ENCODE results near the gene ADGRB3.

The ADGRB3 gene

DNA sequence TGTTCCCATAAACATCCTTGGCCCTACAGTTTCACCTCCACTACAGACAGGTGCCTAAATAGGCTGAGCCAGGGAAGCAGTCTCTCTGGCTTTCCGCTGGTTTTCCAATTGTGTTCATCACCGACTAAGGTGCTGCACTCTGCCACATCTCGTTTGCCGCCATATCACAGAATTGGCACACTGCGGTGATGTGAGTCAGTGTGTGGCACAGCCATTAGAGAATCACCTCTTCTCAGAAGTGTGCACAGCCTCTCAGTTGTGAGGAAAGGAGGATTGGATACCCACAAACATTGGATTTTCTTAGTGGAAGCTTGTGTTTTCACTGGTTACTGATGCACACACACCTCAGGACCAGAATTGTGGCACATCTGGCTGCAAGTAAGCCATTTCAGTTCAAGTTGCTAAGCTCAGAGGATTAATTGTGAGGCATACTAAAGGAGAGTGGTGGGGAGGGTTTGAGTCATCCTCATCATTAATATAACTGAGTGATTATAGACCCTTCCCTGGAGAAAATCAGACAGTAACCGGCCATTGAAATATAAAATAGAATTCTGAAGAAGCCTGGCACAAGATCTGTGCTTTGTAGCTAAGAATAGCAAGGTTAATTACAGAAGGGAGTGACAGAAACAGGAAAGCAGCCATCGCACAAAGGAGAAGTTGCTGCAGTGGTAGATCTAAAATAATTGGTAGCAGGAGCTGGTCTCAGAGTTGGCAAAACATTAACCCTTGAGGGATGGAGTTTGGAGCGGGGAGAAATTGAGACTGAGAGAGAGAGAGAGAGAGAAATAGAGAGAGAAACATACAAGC, 654.8 kb downstream of the ADGRB3 start:
- FAIRE-seq (no peak), DNase-seq (ENCODE audit: insufficient read length, low spot score) (no peak)

- FAIRE-seq (no peak), DNase-seq (ENCODE audit: insufficient read length, low spot score) (no peak)
These were observed 658.4 kb downstream of the ADGRB3 start for GRCh38 chr6:69293471-69293870.

- FAIRE-seq = no peak
- no peak for DNase-seq (ENCODE audit: insufficient read length, low spot score)
These were observed 659.3 kb downstream of the ADGRB3 start for GRCh38 chr6:69294407-69294806.

GRCh38 chr6:69294862-69295261, 659.8 kb downstream of the ADGRB3 start:
- FAIRE-seq = no peak

DNA sequence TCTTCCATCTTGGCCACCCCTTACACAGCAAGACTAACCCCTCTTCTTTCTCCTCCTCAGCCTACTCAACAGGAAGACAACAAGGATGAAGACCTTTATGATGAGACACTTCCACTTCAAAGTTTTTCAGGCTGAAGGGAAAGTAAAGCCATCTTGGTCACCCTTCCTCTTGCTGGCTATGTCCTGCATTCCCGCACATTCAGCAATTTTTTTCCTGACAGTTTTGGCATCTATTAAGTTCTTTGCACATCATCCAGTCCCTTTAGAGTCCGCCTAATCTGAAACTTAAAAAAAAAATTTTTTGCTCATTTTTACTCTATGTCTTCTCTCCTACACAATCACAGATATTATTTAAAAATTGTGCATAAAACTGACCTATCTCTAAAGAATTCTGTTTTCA, 668.3 kb downstream of the ADGRB3 start:
- DNase-seq (ENCODE audit: insufficient read length, low spot score) (no peak), FAIRE-seq (no peak)

More at GRCh38 chr6:69294862-69295261, 659.8 kb downstream of the ADGRB3 start:
- DNase-seq (ENCODE audit: insufficient read length, low spot score) = no peak

GRCh38 chr6:69305456-69305855, 670.4 kb downstream of the ADGRB3 start:
- no peak for DNase-seq (ENCODE audit: insufficient read length, low spot score)
- no peak for FAIRE-seq

- no peak for FAIRE-seq
- DNase-seq (ENCODE audit: insufficient read length, low spot score) = no peak
These were observed 673.5 kb downstream of the ADGRB3 start for GRCh38 chr6:69308584-69308983.

GRCh38 chr6:69311888-69312287, 676.8 kb downstream of the ADGRB3 start:
- FAIRE-seq = no peak
- DNase-seq (ENCODE audit: insufficient read length, low spot score) = no peak

DNA sequence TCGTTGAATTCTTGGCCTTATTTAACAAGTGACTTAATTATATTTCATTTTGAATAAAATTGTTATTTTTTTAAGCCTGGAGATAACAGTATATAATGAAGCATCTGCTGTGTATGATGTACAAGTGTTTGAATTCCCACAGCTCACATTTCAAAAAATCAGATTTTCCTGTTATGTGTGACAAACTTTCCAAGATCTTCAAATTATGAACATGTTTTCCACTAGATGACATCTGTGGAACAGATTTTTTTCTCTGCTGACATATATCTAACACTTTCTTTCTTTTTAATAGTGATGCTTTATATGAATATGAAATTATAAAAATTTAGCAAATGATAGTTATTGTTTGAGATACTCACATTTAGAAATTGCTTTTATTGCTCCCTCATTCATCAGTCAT, 678.9 kb downstream of the ADGRB3 start:
- DNase-seq (ENCODE audit: insufficient read length, low spot score) (no peak), FAIRE-seq (no peak)

GRCh38 chr6:69314531-69314930, 679.4 kb downstream of the ADGRB3 start:
- FAIRE-seq = no peak
- DNase-seq (ENCODE audit: insufficient read length, low spot score) = no peak

GRCh38 chr6:69331886-69332285, 696.8 kb downstream of the ADGRB3 start:
- no peak for DNase-seq (ENCODE audit: insufficient read length, low spot score)
- FAIRE-seq = no peak

GRCh38 chr6:69337311-69337710, 702.2 kb downstream of the ADGRB3 start:
- DNase-seq (ENCODE audit: insufficient read length, low spot score) (no peak), FAIRE-seq (no peak)

- DNase-seq (ENCODE audit: insufficient read length, low spot score) = no peak
- FAIRE-seq = no peak
These were observed 703.5 kb downstream of the ADGRB3 start for GRCh38 chr6:69338431-69339162.

GRCh38 chr6:69339163-69339550, 704.1 kb downstream of the ADGRB3 start:
- FAIRE-seq = no peak
- DNase-seq (ENCODE audit: insufficient read length, low spot score) = no peak

- no peak for FAIRE-seq
- DNase-seq (ENCODE audit: insufficient read length, low spot score) = no peak
These were observed 705.1 kb downstream of the ADGRB3 start for GRCh38 chr6:69340196-69340595.

DNA sequence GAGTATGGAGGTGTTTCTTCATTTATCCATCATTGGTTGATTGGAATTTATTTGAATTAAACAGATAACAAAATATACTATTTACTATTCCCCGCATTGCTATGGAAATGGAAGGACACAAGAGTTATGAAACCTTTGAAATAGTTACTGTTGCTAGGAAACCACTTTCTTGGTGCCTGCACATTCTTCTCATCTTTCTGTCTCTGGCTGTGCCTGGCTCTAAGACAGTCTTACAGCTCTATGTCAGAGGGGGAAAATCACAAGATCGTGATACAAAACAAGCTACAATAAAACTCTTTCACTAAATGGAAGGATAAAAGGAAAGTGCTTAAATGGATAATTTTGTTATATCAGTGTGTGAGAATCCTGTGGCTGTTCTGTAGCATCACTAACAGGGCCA, 708.8 kb downstream of the ADGRB3 start:
- FAIRE-seq = no peak

DNA sequence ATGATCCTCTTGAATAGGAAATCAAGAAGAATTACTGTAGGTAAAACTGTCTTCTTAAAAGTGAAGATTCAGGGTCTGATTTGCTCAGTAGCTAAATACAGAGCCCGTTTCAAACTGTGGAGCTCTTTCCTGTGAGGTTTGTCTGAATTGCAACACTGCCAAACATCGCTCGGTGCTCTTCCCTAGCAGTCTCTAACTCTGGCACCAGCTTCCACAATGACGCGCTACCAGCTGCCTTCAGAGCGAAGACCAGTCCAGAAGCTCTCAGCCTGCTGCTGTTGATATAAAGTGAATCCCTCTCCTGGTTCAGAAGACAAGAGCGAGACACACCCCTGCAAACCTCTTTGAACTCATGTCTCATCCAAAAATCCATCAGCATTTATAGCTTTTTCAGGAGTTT, 714.7 kb downstream of the ADGRB3 start:
- DNase-seq (ENCODE audit: insufficient read length, low spot score) (no peak), FAIRE-seq (no peak)

More for the DNA sequence above, 708.8 kb downstream of the ADGRB3 start:
- no peak for DNase-seq (ENCODE audit: insufficient read length, low spot score)

DNA sequence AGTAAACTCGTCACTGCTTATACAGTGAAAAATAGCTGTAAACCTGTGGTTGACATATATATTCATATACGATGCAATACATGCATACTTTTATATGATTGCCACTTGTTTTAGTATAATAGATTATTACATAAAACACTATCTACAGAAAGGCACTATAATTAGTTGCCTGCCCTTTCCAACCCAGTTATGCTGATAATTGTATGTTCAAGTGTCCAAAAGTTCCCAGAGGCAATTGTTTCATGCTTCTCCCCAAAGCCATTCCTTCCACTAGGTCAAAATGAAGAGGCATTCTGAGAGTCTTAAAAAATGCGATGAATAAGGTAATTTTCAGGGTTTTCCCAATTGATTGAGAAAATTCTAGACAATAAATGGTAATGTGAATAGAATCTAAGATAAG, 727.1 kb downstream of the ADGRB3 start:
- DNase-seq (ENCODE audit: insufficient read length, low spot score) (no peak), FAIRE-seq (no peak)

- FAIRE-seq (no peak), DNase-seq (ENCODE audit: insufficient read length, low spot score) (no peak)
These were observed 731.7 kb downstream of the ADGRB3 start for GRCh38 chr6:69366831-69367230.

DNA sequence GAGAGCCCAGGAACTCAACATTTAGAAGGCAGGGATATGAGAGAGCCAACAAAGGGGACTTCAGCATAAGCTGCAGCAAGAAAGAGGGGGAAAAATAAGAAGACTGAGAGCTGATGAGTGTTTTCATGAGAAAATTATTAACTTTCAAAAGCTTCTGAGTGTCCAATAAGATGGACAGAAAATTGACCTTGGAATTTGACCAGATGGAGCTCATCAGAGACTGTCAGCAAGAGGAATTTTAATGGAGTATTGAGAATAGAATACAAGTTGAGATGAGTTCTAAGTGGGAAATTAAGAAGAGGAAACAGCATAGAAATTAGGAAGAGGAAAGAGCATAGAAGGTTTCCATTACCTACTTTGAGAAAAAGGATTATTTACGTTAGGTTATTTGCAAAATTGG, 733.5 kb downstream of the ADGRB3 start:
- no peak for FAIRE-seq
- no peak for DNase-seq (ENCODE audit: insufficient read length, low spot score)

- FAIRE-seq = no peak
- DNase-seq (ENCODE audit: insufficient read length, low spot score) = no peak
These were observed 735.7 kb downstream of the ADGRB3 start for GRCh38 chr6:69370763-69371162.

DNA sequence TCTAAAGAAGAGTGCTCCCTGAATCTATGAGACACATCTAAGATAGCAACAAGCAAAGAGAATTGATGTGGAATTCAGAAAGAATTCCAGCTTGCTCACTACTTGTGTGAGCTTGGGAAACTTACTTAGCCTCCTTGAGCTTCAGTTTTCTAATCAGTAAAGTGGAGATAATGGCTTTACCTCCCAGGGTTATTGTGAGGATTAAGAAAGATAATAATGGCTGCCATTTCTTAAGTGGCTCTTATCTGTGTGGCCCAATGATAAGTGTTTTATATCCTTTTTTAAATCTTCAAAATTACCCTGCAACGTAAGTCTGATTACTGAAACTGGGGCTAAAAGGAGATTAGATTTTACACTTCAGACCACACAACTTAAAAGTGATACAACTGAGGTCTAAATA, 743.2 kb downstream of the ADGRB3 start:
- DNase-seq (ENCODE audit: insufficient read length, low spot score) (no peak), FAIRE-seq (no peak)

Data from HTR-8/SVneo (cell line).